ENCODE data around the gene ST6GALNAC5.

Gene ST6GALNAC5

DNA sequence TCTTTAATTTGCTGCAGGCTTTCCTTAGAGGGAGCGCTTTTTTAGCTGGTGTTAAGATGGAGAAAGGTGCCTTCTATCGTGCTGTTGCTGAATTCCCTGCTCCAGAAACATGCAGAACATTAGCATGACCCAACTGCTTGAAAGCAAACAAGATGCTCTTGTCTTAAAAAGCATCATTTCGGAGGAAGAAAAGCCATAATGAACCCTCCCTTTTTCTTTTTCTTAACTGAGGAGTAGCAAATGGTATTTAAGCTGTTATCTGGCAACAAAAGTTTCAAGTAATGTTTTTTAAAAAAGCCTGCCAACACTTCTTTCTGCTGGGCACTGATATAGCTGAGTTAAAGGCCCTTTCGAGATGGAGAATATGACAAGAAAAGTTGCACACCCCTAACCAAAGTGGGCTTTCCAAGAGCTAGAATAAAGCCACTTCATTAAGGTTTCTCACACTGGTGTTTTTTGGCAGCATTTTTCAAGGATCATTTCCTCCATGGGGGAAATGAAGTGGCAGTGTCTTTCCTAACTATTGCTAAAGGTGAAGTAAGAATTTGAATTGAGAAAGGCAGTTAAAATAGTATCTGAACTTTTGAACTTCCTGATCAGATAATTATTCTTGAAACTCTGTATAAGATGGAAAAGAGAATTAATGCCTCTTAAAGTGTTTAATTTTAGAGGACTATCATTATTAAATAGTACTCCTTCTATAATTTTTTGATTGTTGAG lies 38.8 kb downstream of the ST6GALNAC5 start:
- no peak for DNase-seq (ENCODE audit: low read depth)
- no peak overlapping the region for H3K4me3 ChIP-seq (ENCODE audit: control insufficient read depth, low read depth, low read length)
- TF ChIP-seq, protein P1, sequence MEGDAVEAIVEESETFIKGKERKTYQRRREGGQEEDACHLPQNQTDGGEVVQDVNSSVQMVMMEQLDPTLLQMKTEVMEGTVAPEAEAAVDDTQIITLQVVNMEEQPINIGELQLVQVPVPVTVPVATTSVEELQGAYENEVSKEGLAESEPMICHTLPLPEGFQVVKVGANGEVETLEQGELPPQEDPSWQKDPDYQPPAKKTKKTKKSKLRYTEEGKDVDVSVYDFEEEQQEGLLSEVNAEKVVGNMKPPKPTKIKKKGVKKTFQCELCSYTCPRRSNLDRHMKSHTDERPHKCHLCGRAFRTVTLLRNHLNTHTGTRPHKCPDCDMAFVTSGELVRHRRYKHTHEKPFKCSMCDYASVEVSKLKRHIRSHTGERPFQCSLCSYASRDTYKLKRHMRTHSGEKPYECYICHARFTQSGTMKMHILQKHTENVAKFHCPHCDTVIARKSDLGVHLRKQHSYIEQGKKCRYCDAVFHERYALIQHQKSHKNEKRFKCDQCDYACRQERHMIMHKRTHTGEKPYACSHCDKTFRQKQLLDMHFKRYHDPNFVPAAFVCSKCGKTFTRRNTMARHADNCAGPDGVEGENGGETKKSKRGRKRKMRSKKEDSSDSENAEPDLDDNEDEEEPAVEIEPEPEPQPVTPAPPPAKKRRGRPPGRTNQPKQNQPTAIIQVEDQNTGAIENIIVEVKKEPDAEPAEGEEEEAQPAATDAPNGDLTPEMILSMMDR (conservative IDR thresholded peaks at IDR 0.05; ENCODE audit: control insufficient read depth, insufficient read depth, low read depth, low read length), result no peak

DNA sequence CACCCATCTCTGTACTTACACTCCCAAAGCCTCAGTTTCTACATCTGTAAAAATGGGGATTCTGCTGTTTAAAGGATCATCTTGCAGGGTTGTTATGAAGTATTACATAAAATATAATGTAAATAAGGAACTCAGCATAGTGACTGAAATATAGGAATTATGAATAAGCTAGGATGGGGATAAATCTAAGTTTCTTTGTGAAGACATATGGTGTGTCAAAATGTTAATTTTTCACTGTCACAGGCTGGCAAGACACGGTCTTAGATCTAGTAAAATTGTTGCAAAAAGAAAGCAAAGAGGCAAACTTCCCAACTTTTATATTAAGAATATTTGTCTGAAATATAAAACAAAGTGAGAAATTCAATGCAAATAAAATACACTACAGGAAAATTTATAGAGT lies 42.0 kb downstream of the ST6GALNAC5 start:
- H3K4me3 ChIP-seq (ENCODE audit: control insufficient read depth, low read depth, low read length), result no peak overlapping the region
- DNase-seq (ENCODE audit: low read depth), result no peak
- TF ChIP-seq, protein P1 (conservative IDR thresholded peaks at IDR 0.05; ENCODE audit: control insufficient read depth, insufficient read depth, low read depth, low read length), result no peak

DNA sequence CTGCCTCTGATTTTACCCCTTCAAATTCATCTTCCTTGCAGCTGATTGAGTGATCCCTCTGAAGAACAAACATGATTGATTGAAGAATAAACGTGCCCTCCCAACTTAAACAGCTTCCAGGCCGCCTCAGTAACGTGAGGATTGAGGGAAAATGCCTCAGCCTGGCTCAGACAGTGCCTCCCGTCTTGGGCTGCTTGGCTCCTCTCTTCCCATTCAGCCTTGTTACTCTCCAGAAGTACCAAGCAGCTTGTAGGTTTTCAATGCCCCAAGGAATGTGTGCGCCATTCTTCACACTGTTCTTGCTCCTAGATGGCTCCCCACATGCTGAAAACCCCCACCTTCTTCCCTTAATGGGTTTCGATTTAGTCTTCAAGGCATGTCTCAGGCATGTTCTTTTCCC lies 51.8 kb downstream of the ST6GALNAC5 start:
- no peak for DNase-seq (ENCODE audit: low read depth)
- TF ChIP-seq, protein P1 (conservative IDR thresholded peaks at IDR 0.05; ENCODE audit: control insufficient read depth, insufficient read depth, low read depth, low read length), result no peak

DNA sequence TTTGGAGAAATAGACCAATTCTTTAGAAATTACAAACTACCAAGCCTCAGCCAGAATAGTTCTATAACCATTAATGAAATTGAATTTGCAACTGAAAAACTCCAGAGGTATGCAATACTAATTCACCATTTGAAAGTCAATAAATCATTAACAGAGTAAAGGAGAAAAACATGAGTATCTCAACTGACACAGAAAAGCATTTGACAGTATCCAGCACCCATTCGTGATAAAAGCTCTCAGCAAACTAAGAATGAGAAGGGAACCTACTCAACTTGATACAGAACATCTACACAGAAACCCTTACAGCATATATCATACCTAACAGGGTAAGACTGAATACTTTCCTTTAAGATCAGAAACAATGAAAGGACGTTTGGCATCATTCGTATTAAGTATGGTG lies 54.3 kb downstream of the ST6GALNAC5 start:
- no peak overlapping the region for H3K4me3 ChIP-seq (ENCODE audit: control insufficient read depth, low read depth, low read length)
- TF ChIP-seq, protein P1 (conservative IDR thresholded peaks at IDR 0.05; ENCODE audit: control insufficient read depth, insufficient read depth, low read depth, low read length), result no peak
- no peak for DNase-seq (ENCODE audit: low read depth)

More for the DNA sequence above, 51.8 kb downstream of the ST6GALNAC5 start:
- no peak overlapping the region for H3K4me3 ChIP-seq (ENCODE audit: control insufficient read depth, low read depth, low read length)

DNA sequence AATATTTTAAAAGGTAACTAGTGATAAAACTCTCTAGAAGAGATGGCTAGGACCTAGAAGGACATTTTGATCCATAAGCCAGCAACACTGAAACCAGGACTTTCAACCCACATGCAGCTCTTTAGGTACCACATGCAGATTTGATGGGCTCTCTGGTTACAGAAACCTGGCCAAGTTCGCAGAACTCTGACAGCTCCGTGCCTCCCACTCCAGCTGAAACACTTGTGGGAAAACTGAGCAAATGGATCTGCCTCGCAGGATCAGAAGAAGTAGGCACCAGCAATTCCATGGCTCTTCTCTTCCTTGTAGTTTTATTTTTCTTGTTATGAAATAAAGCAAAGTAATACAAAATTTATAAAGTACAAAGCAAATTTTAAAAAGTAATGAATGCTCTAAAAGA lies 58.5 kb downstream of the ST6GALNAC5 start:
- no peak overlapping the region for H3K4me3 ChIP-seq (ENCODE audit: control insufficient read depth, low read depth, low read length)
- TF ChIP-seq, protein P1 (conservative IDR thresholded peaks at IDR 0.05; ENCODE audit: control insufficient read depth, insufficient read depth, low read depth, low read length), result no peak
- DNase-seq (ENCODE audit: low read depth), result no peak

DNA sequence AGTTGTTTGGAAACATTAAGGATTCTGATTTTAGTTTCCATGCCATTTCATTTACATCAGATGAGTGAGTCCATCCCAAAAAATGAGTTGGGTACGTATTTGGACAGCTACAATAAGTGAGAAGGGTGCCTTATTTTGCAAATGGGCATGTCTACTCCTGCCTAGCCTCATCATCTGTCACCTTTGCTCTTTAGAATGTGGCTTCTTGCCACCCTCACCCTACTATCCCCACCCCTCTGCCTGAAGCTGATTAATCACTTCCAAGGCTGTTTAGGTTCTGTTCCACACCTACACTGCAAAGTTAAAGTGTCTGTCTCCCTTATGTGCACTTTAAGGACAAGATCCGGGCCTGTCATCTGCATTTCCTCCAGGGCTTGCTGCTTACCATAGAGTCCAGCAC lies 61.2 kb downstream of the ST6GALNAC5 start:
- DNase-seq (ENCODE audit: low read depth), result no peak
- TF ChIP-seq, protein P1 (conservative IDR thresholded peaks at IDR 0.05; ENCODE audit: control insufficient read depth, insufficient read depth, low read depth, low read length), result no peak
- no peak overlapping the region for H3K4me3 ChIP-seq (ENCODE audit: control insufficient read depth, low read depth, low read length)
